HG03064 (cell line): ENCODE results near the gene CLASP1.

Source experiments
- ATAC-seq: cut with Tn5 transposase; IDR thresholded peaks from one replicate; pipeline ENCODE4 v1.9.1; 2021; ENCODE audit warnings: low read depth; ENCODE audit not compliant: unreplicated experiment

Gene CLASP1

GRCh38 chr2:121519732-121520640, 129.3 kb downstream of the CLASP1 start:
- ATAC-seq, result no peak

DNA sequence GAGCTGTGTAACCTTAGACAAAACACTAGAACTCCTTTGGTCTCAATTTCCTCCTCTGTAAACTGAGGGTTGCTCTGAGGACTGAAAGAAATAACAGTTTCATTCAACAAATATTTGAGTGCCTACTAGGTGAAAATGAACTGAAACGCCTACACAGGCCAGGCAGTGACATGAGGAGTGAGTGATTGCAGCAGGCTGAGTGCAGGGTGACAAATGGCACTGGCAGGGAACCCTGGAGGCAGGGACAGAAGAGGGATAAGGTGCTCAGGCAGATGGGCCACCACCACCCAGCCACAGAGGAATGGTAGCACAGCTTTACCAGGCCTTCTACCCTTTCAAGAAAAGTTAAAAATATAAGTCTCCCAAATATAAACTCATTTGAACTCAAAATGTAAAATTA, 130.1 kb downstream of the CLASP1 start:
- no peak for ATAC-seq

DNA sequence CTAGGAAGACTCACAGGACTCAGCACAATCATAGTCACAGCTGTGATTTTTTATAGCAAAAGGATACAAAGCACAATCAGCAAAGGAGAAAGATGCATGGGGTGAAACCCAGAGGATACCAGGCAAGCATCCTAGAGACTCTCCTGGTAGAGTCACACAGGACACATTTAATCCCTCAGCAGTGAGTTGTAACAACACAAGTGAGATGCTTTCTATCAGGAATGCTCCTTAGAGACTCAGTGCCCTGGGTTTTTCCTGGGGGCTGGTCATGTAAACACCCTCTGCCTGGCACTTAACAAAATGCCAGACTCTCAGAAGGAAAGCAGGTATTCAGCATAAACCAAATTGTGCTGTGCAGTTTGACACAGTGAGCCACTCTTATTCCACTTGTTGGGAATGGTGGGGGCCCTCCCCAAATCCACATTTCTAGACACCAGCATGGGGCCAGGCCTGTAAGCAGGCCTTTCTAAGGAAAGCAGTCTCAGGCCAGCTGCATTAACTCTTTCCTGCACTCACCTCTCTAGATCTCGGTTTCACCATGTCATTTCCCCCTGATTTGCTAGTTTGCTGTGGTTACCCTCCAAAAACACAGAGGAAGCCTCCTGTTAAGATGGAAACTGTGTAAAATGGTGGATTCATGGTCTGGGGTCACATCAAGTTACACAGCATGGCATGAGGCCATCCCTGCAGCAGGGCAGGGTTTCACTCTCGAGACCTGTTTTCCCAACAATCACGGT, 135.5 kb downstream of the CLASP1 start:
- ATAC-seq, result no peak

DNA sequence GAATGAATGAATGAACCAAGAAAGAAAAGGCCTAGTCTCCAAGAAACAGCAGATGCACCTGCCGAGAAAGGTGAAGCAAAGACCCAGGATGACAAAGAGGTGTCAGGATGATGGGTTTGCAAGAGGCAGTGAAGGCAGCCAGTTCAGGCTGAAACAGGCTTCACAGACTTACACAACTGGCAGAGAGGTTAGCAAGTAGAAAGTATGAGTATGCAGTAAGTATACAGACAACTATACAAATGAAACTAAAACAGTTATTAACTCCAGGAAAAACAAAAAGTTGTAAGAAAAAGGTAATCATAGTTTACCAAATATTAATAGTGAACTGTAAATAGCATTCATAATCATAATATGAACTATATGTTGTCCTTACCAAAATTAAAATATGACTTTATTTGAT, 138.4 kb downstream of the CLASP1 start:
- no peak for ATAC-seq

DNA sequence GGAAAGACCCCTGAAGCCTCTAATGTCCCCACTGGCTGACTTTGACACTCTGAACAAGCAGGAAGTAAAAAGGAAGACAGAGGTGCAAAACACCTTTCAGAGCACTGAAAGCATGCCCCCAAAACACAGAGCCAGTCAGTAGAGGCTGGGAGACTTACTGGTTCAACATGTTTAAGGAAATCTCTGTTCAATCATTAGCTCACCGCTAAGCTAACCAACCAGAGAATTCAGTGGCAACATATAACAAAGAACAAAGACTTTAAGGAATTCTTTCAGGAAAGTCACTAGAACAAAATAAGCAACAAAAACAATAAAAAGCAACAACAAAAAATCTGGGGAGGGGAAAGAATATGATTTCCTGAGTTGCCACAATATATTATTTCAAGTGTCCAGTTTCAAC, 142.6 kb downstream of the CLASP1 start:
- no peak for ATAC-seq

DNA sequence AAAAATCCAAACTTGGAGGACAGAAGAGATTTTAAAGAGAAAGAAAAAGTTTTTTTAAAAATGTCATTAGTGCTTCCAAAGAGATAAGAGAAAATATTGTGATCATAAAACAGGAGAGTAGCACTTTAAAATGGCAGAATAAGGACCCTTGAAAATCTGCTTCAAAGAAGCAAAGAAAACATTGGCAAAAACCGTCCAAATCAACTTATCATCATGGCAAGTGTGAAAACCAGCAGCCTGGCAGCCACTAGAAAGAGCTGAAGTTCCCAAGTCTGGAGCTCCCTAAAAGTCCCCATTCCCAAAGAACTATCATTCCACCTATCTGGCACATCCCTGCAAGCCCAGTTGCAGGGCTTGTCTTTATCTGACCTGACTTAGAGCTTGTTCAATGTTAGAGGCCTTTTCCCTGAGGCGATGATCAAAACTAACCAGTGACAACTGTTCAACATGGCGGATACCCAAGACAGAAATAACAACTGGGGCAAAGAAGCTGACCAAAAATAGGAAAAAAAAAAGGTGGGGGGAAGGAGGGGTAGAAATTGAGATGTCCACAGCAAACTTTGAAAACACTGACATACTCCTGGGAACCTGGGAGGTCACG, 143.2 kb downstream of the CLASP1 start:
- no peak for ATAC-seq

GRCh38 chr2:121505005-121505404, 144.3 kb downstream of the CLASP1 start:
- ATAC-seq, result no peak

DNA sequence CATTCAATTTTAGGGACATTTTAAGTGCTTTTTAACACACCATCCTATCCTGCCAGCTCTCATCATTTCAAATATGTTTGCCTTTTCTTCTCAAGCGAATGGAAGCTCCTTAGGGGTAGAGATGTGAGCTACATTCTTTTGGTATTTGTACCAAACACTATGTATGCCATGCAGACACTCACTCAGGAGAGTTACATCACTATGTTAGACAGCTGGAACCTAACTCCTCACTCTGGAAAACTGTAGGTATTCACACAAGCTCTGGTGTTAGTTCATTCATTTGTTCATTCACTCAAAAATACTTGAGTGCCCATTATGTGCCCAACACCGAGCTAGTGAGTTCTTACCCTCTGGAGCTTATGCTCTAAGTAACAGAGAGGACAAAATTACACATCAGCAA, 144.9 kb downstream of the CLASP1 start:
- ATAC-seq, result no peak

DNA sequence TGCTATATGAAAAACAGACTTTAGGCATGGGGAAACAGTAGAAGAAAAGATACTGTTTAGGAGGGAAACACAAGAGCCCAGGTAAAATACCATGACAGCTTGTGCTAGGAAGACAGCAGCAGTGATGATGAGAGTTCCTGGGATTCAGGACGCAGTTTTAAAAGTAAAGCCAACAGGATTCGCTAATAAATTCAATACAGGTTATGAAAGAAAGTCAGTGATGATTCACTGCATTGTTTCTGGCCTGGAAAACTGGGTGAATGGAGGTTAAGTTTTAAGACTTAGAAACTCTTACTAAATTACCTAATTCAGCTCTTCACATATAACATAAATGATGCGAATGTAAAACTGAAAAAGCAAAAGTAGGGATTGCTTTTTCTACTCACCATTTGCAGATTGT, 146.5 kb downstream of the CLASP1 start:
- no peak for ATAC-seq

- no peak for ATAC-seq
Measured at GRCh38 chr2:121502246-121502645, 147.0 kb downstream of the CLASP1 start.

- ATAC-seq, result no peak
Measured at GRCh38 chr2:121501554-121501953, 147.7 kb downstream of the CLASP1 start.

- ATAC-seq, result no peak
Measured at GRCh38 chr2:121501031-121501430, 148.2 kb downstream of the CLASP1 start.

- ATAC-seq, result no peak
Measured at GRCh38 chr2:121498731-121499130, 150.5 kb downstream of the CLASP1 start.

DNA sequence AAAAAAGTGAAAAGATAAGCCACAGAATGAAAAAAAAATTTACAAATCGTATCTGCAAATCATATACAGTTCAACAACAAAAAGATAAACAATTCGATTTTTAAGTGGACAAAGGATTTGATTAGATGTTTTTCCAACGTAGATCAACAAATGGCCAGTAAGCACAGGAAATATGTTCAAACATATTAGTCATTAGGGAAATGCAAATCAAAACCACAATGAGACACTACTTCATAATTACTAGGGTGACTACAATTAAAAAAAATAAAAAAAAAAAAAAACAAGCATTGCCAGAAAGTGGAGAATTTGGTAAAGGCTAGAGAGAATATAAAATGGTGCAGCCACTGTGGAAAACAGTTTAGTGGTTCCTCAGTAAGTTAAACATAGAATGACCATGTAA, 156.9 kb downstream of the CLASP1 start:
- no peak for ATAC-seq

GRCh38 chr2:121491518-121491917, 157.7 kb downstream of the CLASP1 start:
- no peak for ATAC-seq

- no peak for ATAC-seq
Measured at GRCh38 chr2:121490584-121491133, 158.6 kb downstream of the CLASP1 start.

DNA sequence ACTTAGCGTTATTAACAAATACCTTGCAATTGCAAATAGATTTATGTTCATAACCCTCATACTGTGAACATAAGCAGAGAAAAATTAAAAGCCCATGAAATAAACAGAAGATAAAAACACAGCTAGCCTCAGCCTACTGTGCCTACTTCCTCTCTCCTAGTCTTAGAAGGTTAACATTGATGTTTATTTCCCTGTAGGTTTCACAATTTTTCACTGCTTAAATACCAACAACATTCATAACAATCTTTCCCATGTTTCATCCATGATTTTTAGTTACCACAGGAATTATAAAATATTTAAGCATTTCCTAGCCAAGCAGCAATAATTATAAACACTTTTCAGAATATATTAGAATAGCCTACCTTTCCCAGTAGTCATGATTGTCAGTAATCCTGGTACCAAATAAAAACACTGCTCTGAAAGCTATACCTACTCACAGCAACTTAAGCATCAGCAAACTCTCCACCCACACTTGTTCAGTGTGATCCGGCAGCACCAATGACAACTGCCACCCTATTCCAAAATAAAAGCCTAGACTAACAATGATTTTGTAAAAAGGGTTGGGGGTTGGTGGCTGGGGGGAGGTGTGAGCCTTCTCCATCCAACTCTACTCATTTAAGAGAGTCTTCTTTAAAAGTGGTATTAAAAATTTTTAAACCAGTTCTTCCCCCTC, 159.2 kb downstream of the CLASP1 start:
- ATAC-seq, result no peak

DNA sequence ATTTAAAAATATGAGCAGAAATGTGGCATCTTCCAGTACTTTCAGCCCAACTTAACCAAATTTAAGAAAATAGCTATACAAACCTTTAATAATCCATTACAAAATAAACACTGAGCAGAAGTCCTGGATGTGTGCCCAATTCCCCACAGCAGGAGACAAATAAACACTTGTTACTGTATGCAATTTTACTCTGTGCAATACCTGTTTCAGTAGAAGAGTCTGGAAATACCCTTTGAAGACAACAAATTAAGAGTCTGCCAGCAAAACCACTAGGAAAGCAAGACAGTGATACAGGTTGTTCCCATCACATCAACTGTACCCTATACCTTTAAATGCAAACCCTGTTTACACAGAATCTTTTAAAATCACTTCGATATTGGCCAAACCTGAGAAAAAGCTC, 160.0 kb downstream of the CLASP1 start:
- no peak for ATAC-seq

- no peak for ATAC-seq
Measured at GRCh38 chr2:121486191-121486790, 163.0 kb downstream of the CLASP1 start.

- no peak for ATAC-seq
Measured at GRCh38 chr2:121485039-121485438, 164.2 kb downstream of the CLASP1 start.
